Sigmoid colon (tissue), 7 donors: ENCODE data around the gene RSPH1. TPM values are rescaled to one million over a fixed set of nuclear protein-coding genes. Genes with fewer than 3 reads are reported as not detected.

Experiments
- DNase-seq: peaks from one replicate; pipeline ENCODE4 v3.0.0-alpha.2; 2019
- H3K27ac ChIP-seq, 4 donors: fragments of 200-600 bp; sonication (generic); one replicate each; pipeline ENCODE4 v1.5.1; 2016 to 2019; ENCODE audit warnings: mild to moderate bottlenecking in 1 of 4
- H3K27me3 ChIP-seq, 3 donors: fragments of 200-600 bp; sonication (generic); one replicate each; pipeline ENCODE4 v1.5.1; 2019; ENCODE audit warnings: mild to moderate bottlenecking in 1 of 3
- H3K36me3 ChIP-seq, 4 donors: fragments of 200-600 bp; sonication (generic); one replicate each; pipeline ENCODE4 v1.5.1; 2016 to 2019
- H3K4me1 ChIP-seq, 4 donors: fragments of 200-600 bp; sonication (generic); one replicate each; pipeline ENCODE4 v1.5.1; 2017 to 2019
- H3K4me3 ChIP-seq, 4 donors: fragments of 200-600 bp; sonication (generic); one replicate each; pipeline ENCODE4 v1.5.1; 2017 to 2019; ENCODE audit warnings: mild to moderate bottlenecking in 2 of 4, moderate library complexity in 1 of 4
- H3K9me3 ChIP-seq, 4 donors: fragments of 200-600 bp in 3 of 4; sonication (generic) in 3 of 4; one replicate each; pipeline versions ENCODE4 v1.5.1 to v1.6.1; 2013 to 2019
- CTCF ChIP-seq, 4 experiments: fragments of 450-650 bp in 3 of 4; fragments of 200-600 bp in 1 of 4; IDR thresholded peaks; one replicate each; pipeline ENCODE4 v1.5.1; 2016 to 2019; ENCODE audit warnings: antibody characterized with exemption in 4 of 4, mild to moderate bottlenecking in 3 of 4, moderate library complexity in 2 of 4
- EP300 ChIP-seq, 4 donors: sonication (generic); formaldehyde crosslinking; IDR thresholded peaks; one replicate each; pipeline ENCODE4 v1.6.1; 2017; ENCODE audit warnings: antibody characterized with exemption in 4 of 4
- POLR2A ChIP-seq, 2 donors: fragments of 450-650 bp; IDR thresholded peaks; one replicate each; pipeline ENCODE4 v1.6.1; 2016; ENCODE audit warnings: antibody characterized with exemption in 2 of 2, mild to moderate bottlenecking in 2 of 2, moderate library complexity in 2 of 2
- POLR2AphosphoS5 ChIP-seq, 4 donors: sonication (generic); formaldehyde crosslinking; IDR thresholded peaks; one replicate each; pipeline ENCODE4 v1.6.1; 2017; ENCODE audit warnings: antibody characterized with exemption in 4 of 4
- WGBS, 2 donors: extraction: QIAGEN DNeasy Blood & Tissue Kit; methylation state at CpG; one replicate each; pipeline ENCODE4 v1.1.7; 2013; 5-methylcytosine and 5-hydroxymethylcytosine counted together
- intact Hi-C: fragments of 100-400 bp; cut with DNase I; formaldehyde crosslinking; loops from one replicate; pipeline ENCODE4 v1.15.1; 2023
- polyA plus RNA-seq, 3 donors: library from polyadenylated mRNA; stranded (reverse); fragments of 200-250 nt; gene quantifications; one replicate each; pipeline ENCODE4 v1.2.3, GENCODE V29; 2013
- total RNA-seq, 4 donors: library from RNA; depleted of rRNA; stranded (reverse); fragments of >200 nt; gene quantifications; one replicate each; pipeline ENCODE4 v1.1.0, GENCODE V29; 2016
- donor health status: healthy with polysubstance abuse.
- donor health status: Bipolar disorder and iron deficiency.
- donor health status: healthy.

Gene RSPH1
- total and polyA plus RNA-seq, 7 donors, result 1.2 to 13.4 (median 3.0) TPM; not detected in 2

GRCh38 chr21:42534421-42535378, 38.7 kb upstream of the RSPH1 start:
- no peak overlapping the region for H3K27ac ChIP-seq
- peaks cover 0 to 13% (median 4%) of the 10 kb centered on the region in 4 donors for H3K4me1 ChIP-seq
- DNase-seq, result peak; percentile 75

GRCh38 chr21:42533963-42534355, 37.9 kb upstream of the RSPH1 start:
- peaks cover 0 to 13% (median 4%) of the 10 kb centered on the region in 4 donors for H3K4me1 ChIP-seq
- no peaks in the 10 kb centered on the region for H3K9me3 ChIP-seq
- 88 to 90% methylated on average over 4 of the region's 4 CpGs for WGBS, 2 donors
- no peak for DNase-seq
- no peak overlapping the region for H3K4me3 ChIP-seq
- H3K27me3 ChIP-seq, result no peaks in the 10 kb centered on the region
- H3K27ac ChIP-seq, result no peak overlapping the region
- intact Hi-C loops, result no loop called here
- no peak for TF ChIP-seq POLR2AphosphoS5 (IDR thresholded peaks at IDR 0.05)
- TF ChIP-seq POLR2A (IDR thresholded peaks at IDR 0.05), result no peak
- no peak for TF ChIP-seq CTCF (IDR thresholded peaks at IDR 0.05)
- TF ChIP-seq EP300 (IDR thresholded peaks at IDR 0.05), result no peak
- H3K36me3 ChIP-seq, result peaks cover 0 to 8% (median 0%) of the 10 kb centered on the region in 4 donors

More at GRCh38 chr21:42534421-42535378, 38.7 kb upstream of the RSPH1 start:
- intact Hi-C loops, result no loop called here
- Histone ChIP-seq H3K9me3 (no peaks in the 10 kb centered on the region), H3K4me3 (no peak overlapping the region), H3K36me3 (peaks cover 0 to 8% (median 0%) of the 10 kb centered on the region in 4 donors), H3K27me3 (no peaks in the 10 kb centered on the region)
- 57 to 61% methylated on average over 28 of the region's 28 CpGs for whole genome bisulfite sequencing, 2 donors
- TF ChIP-seq EP300 (IDR thresholded peaks at IDR 0.05) (no peak), POLR2AphosphoS5 (IDR thresholded peaks at IDR 0.05) (no peak), POLR2A (IDR thresholded peaks at IDR 0.05) (no peak), CTCF (IDR thresholded peaks at IDR 0.05) (no peak)

GRCh38 chr21:42533306-42533962, 37.4 kb upstream of the RSPH1 start:
- Histone ChIP-seq H3K36me3 (peaks cover 0 to 8% (median 0%) of the 10 kb centered on the region in 4 donors), H3K9me3 (no peaks in the 10 kb centered on the region), H3K27me3 (no peaks in the 10 kb centered on the region), H3K4me3 (no peak overlapping the region), H3K27ac (peak overlapping the region in 1 of 4 donors; percentile 8), H3K4me1 (peaks cover 0 to 13% (median 4%) of the 10 kb centered on the region in 4 donors)
- DNase-seq, result peak; percentile 47
- 96 to 97% methylated on average over 13 of the region's 13 CpGs for WGBS, 2 donors
- intact Hi-C loops, result no loop called here
- no peak for TF ChIP-seq POLR2A (IDR thresholded peaks at IDR 0.05)
- no peak for TF ChIP-seq CTCF (IDR thresholded peaks at IDR 0.05)
- no peak for TF ChIP-seq EP300 (IDR thresholded peaks at IDR 0.05)
- TF ChIP-seq POLR2AphosphoS5 (IDR thresholded peaks at IDR 0.05), result no peak

GRCh38 chr21:42532466-42533181, 36.6 kb upstream of the RSPH1 start:
- Histone ChIP-seq H3K36me3 (peaks cover 0 to 8% (median 0%) of the 10 kb centered on the region in 4 donors), H3K9me3 (no peaks in the 10 kb centered on the region), H3K27me3 (no peaks in the 10 kb centered on the region), H3K27ac (peak overlapping the region in 2 of 4 donors; percentile 17 to 35), H3K4me3 (no peak overlapping the region), H3K4me1 (peaks cover 0 to 13% (median 5%) of the 10 kb centered on the region in 4 donors)
- intact Hi-C loops, result no loop called here
- WGBS, 2 donors, result 60 to 61% methylated on average over 18 of the region's 18 CpGs
- peak; percentile 87 for DNase-seq
- TF ChIP-seq CTCF (IDR thresholded peaks at IDR 0.05) (no peak), POLR2A (IDR thresholded peaks at IDR 0.05) (no peak), EP300 (IDR thresholded peaks at IDR 0.05) (peak in 2 of 4 donors; percentile 3 to 83), POLR2AphosphoS5 (IDR thresholded peaks at IDR 0.05) (peak in 1 of 4 donors; percentile 70)
